Stimulated activated CD4-positive, alpha-beta T cell treated with anti-CD3 and anti-CD28 coated beads, Interleukin-2, amount 100 ng/mL, for 24 hours (primary cell): ENCODE measurements around the gene VARS2.

Source experiments
- DNase-seq, 2 donors: peaks; one replicate each; pipeline ENCODE4 v3.0.0-alpha.2; 2020

Gene VARS2

DNA sequence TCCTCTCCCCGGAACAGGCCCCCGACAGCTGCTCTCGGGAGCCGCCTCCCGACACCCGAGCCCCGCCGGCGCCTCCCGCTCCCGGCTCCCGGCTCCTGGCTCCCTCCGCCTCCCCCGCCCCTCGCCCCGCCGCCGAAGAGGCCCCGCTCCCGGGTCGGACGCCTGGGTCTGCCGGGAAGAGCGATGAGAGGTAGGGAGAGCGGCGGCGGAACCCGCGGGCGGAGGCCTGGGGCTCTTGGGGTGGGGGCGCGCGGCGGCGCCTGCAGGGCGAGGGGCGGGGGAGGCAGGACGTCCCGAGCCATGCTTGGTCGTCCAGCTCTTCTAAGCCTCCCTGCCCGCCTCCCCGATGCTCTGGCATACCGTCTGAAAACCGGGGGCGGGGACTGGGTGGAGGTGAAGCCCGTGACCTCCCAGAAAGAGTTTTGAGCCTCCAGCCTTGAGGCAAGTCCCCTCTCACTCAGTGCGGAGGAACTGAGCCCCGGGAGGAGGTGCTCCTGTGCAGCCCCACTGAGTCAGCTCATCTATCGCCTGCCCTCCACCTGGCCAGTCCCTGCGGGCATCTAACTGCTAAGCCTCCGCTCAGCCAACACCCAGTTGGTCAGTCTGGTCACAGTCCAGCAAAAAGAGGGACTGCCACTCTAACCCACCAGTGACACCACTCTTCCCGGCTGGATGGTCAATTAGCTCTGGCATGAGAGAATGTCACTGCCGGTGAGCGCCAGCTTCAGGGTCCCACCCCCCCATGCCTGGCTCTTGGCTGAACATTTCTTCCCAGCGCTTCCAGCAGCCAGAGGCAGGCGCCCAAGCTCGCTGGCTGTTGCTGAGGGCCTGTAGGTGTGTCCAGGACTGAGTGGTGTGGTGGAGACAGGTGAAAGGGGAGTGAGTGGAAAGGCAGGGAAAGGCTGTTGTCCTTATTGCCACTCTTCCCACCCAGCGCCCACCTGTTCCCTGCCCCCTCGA, 29.2 kb upstream of the VARS2 start:
- peak; percentile 51 to 64 for DNase-seq

DNA sequence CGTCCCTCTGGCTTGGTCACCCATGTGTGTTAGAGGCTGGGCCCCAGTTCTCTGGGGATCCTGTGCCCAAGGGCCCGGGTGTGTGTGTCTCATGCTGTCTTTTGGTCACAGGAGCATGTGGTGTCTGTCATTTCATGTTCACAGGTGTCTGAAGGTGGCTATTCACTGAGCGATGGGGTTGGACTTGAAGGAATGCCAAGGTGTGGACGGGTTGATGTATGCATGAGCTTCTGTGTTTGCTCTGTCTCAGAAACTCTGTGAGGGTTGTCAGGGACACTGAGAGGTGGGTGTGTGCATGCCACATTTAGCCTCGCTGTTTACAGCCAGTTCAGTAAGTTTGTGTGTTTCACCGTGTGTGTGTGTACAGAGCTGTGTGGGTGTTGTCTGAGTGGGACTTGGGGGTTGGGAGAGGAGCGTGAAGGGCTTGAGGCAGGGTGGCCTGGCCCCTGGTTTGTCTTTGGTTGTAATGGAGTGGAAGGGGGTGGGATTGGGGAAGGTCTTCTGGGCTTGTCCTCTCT, 28.5 kb upstream of the VARS2 start:
- DNase-seq, result peak in 1 of 2 donors; percentile 20

- peak; percentile 24 to 28 for DNase-seq
These were observed 27.8 kb upstream of the VARS2 start for GRCh38 chr6:30885999-30886896.

GRCh38 chr6:30886897-30887255, 27.2 kb upstream of the VARS2 start:
- no peak for DNase-seq

- DNase-seq, result no peak
These were observed 25.9 kb upstream of the VARS2 start for GRCh38 chr6:30887901-30888815.

DNA sequence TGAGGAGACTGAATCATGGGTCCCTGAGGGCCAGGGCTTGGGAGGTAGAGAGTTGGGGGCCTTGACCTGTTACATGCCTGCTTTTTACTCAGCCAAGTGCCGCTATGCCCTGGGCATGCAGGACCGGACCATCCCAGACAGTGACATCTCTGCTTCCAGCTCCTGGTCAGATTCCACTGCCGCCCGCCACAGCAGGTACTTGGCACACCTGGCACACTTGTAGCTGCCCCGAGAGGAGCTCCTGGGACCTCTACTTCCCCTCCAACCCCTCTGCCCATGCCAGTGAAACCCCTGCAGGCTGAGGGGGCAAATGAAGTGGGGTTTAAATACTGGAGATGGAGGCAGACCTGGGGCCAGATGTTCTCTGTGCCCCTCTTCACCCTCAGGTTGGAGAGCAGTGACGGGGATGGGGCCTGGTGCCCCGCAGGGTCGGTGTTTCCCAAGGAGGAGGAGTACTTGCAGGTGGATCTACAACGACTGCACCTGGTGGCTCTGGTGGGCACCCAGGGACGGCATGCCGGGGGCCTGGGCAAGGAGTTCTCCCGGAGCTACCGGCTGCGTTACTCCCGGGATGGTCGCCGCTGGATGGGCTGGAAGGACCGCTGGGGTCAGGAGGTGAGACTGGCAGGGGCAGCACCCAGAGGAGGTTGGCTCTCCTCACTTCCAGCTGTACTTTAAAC, 25.1 kb upstream of the VARS2 start:
- DNase-seq, result no peak

GRCh38 chr6:30889496-30889885, 24.5 kb upstream of the VARS2 start:
- DNase-seq, result no peak

DNA sequence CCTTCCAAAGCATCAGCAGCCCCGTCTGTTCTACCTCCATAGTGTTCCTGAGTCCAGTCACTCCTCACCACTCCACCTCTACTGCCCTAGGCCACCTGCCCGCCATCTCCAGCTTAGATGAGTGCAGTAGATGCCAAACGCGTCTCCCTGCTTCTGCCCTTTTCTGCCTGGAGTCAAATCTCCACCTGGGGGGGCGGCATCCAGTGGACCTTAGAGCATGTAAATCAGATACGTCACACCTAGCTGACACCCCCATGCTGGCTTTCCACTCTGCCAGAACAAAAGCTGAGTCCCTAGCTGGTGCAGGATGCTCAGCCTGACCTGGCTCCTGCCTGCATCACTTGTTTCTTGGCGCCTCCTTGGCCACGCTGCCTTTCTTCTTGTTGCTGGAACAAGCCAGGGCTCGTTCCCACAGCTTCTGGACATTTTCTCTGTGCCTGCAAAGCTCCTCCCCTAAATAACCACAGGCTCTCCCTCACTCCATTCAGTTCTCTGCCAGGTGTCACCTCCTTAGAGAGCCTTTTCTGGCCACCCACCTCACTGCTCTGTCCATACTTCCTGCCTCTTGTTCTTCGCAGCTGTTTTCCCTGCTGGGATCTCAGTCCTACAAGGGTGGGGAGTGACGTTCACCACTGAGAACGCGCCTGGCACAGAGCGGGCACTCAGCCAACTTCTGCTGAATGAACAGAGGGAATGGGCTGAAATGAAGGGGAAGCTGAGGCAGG, 24.0 kb upstream of the VARS2 start:
- no peak for DNase-seq

- no peak for DNase-seq
These were observed 23.2 kb upstream of the VARS2 start for GRCh38 chr6:30890646-30891449.

- no peak for DNase-seq
These were observed 22.7 kb upstream of the VARS2 start for GRCh38 chr6:30891450-30891723.

DNA sequence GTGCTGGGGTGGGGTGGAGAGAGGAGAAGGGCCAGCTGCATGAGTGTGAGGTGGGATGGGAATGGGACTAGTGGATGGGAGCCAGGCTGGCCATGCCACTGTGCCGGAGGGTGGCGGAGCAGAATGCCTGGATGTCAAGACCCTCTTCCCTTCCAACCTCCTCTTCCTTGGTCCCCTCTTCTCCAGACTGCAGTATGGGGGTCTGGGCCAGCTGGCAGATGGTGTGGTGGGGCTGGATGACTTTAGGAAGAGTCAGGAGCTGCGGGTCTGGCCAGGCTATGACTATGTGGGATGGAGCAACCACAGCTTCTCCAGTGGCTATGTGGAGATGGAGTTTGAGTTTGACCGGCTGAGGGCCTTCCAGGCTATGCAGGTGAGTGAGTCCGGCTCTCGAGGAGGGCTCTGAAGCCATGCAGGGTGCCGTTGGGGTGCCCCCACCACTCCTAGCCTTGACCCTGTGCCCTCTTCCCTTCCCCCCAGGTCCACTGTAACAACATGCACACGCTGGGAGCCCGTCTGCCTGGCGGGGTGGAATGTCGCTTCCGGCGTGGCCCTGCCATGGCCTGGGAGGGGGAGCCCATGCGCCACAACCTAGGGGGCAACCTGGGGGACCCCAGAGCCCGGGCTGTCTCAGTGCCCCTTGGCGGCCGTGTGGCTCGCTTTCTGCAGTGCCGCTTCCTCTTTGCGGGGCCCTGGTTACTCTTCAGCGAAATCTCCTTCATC, 22.1 kb upstream of the VARS2 start:
- DNase-seq, result no peak

DNA sequence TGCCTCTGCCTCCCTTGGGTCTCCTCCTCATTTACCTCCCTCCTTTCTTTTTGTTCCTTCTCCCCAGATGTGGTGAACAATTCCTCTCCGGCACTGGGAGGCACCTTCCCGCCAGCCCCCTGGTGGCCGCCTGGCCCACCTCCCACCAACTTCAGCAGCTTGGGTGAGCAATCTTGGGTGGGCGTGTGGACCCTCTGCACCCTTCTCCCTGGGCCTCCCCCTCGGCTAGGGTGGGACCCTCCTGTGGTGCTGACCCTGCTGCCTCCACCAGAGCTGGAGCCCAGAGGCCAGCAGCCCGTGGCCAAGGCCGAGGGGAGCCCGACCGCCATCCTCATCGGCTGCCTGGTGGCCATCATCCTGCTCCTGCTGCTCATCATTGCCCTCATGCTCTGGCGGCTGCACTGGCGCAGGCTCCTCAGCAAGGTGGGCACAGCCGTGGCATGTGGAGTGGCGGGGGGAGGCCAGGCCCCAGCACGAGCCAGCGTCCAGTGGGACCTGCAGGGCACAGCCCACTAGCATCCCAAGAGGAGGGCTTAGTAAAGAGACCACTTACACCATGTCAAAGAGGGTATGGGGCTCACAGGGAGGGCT, 20.9 kb upstream of the VARS2 start:
- no peak for DNase-seq

DNA sequence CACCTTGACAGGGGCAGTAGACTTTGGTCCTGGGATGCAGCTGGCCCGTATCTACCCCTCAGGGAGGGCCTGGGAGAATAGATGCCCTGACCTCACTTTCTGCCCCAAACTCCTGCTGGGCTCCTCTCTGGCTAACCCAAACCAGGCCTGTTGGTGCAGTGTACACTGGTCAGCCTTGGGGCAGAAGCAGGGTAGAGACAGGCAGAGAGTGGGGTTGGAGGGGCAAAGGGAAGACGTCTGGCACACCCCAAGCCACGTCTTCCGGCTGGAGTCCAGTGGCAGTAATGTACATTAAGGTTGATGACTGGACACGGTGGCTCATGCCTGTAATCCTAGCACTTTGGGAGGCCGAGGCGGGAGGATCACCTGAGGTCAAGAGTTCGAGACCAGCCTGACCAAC, 20.4 kb upstream of the VARS2 start:
- no peak for DNase-seq

- no peak for DNase-seq
These were observed 19.7 kb upstream of the VARS2 start for GRCh38 chr6:30894381-30894780.

DNA sequence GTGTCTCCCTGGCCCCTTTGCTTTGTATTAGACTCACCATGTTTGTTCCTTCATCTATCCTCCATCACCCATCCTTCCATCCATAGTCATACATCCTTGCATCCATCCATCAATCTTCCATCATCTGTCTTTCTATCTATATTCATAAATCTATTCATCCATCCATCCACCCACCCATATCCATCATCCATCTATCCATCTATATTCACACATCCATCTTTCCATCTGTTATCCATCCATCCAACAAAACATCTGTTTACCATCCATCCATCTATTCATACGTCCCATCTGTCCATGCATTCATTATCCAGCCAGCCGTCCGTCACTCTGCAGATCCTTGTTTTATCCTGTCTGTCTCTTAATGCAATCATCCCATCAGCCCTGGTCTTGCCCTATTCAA, 19.1 kb upstream of the VARS2 start:
- DNase-seq, result no peak

GRCh38 chr6:30895343-30895742, 18.7 kb upstream of the VARS2 start:
- DNase-seq, result no peak

DNA sequence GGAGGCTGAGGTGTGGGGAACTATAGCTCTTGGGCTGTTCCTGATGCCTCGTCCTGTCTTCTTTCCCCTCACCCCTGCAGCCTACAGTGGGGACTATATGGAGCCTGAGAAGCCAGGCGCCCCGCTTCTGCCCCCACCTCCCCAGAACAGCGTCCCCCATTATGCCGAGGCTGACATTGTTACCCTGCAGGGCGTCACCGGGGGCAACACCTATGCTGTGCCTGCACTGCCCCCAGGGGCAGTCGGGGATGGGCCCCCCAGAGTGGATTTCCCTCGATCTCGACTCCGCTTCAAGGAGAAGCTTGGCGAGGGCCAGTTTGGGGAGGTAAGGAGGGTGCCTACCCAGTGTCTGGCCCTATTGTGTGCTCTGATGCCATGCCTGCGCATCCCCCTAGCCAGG, 17.5 kb upstream of the VARS2 start:
- no peak for DNase-seq

GRCh38 chr6:30897882-30898281, 16.2 kb upstream of the VARS2 start:
- no peak for DNase-seq

GRCh38 chr6:30898750-30899360, 15.2 kb upstream of the VARS2 start:
- no peak for DNase-seq
